ENCODE data around the gene KHK.

GRCh38 chr2:27147935-27148334 is 61.4 kb downstream of the KHK start:
- no peak for TF ChIP-seq POLR2A (IDR thresholded peaks at IDR 0.05)
- TF ChIP-seq CTCF (IDR thresholded peaks at IDR 0.05): no peak
- no peak for TF ChIP-seq POLR2AphosphoS5 (IDR thresholded peaks at IDR 0.05)
- no peak for TF ChIP-seq EP300 (IDR thresholded peaks at IDR 0.05)
